ENCODE results near the gene FANCD2.
"Not testable (repeated sequence)": the region's sequence is repeated elsewhere in the genome, so short reads cannot be mapped to it uniquely, and the experiment has no call there.

FANCD2 gene

DNA sequence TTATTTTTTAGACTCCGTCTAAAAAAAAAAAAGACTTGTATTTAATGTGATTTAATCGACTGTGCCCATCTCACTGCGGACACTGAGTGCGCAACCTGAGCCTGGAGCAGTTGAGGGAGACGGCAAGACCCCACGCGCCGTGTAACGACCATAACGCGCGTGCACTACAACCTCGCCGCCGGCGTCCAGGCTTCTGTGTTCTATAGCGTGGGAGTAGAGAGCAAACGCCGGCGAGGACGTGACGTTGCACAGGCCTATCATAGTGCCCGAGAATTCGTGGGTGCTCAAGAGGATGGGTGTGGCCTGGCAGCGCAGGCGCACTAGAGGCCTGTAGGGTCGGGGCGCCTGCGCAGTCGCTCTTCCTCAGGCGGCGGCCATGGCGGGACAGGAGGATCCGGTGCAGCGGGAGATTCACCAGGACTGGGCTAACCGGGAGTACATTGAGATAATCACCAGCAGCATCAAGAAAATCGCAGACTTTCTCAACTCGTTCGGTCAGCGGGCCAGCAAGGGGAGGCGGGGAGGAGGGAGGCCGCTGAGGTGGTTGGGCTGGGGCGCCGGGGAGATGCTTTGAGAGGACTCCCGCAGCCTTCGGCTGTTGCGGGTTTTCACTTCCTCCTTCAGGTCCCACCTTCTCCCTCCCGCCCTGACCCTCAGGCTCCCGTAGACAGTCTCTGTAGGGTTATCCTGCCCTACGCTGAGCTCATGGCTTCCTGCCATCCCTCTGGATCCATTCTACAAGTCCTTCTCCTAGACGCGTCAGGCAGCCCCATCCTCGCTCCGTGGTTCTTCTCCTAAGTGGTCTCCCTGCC, 89.3 kb downstream of the FANCD2 start, which contains the start of gene BRK1:
Gene BRK1, plus strand, starts transcription at position 350 of the 812 bp plus-strand sequence. Its CDS starts 27 bp downstream, at position 377.
- DNase-seq = peak; percentile 94

DNA sequence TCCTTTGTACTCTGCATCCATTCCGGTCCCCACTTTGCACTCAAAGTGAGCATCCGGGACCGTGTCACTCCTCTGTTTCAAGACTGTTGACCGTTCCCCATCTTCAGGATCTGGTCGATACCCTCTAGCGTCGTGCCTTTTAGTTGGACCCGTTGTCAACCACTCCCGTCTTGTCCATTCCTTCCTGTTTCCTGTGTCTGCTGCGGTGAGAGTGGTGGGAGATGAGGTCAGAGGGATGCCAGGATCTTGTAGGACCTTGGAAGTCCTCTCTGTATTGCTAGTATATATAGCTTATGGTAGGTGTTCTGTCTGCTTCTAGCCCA, 89.9 kb downstream of the FANCD2 start:
- no peak for DNase-seq

DNA sequence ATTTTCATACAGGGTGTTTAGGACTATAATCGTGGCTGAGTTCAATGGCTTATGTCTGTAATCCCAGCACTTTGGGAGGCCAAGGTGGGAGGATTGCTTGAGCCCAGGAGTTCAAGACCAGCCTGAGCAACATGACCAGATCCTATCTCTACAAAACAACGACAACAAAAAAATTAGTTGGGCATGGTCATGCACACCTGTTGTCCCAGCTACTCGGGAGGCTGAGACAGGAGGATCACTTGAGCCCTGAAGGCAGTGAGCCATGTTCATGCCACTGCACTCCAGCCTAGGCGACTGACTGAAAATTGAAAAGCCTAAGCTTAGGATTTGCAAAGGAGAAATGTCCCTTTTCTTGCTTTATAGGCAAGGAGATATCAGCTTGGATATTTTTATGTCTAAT, 90.7 kb downstream of the FANCD2 start:
- DNase-seq = no peak

DNA sequence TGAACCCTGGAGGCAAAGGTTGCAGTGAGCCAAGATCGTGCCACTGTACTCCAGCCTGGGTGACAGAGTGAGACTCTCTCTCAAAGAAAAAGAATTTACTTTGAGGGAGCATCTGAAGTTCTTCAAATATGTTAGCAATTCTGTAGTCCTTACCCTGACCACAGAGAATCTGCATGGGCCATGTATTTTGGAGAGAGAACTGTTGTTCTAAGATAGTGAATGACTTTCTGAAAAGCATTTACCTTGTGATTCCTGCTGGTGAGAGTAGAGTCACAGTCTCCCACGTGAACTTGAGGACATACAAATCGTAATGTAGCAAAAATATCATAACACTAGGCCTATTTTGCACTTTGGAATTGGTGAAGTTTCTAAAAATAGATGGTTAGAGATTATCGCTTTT, 93.1 kb downstream of the FANCD2 start:
- DNase-seq = no peak

DNA sequence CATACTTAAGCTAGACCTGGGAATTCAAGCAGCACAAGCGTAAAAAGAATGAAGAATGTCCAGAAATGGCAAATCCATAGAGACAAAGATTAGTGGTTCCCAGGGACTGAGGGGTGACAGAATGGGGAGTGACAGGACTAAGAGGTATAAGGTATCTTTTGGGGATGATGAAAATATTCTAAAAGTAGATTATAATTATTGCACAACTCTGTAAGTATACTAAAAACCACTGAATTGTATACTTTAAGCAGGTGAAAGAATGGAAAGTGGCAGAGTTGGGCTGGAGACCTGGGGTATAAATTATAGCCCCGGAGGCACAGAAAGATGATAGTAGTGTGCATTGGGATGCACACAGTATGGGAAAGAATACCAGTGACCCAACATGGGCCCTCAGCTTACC, 94.8 kb downstream of the FANCD2 start:
- no peak for DNase-seq

DNA sequence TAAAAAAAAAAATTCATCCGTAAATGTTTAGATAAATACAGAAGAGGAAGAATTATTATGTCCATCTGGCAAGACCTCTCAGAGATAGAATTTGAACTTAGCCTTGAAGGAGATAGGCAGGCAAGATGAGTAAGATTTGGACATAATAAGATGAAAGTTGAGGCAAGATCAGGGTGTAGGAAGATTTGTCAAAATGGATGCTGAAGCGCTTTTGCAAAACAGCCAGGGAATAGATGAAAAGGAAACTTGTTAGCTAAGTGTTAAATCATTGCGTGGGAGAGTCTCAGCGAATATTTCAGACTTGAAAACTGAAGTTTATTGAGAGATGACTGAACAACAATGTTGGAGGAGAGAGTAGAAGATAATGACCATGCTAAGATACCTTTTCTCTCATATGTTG, 96.5 kb downstream of the FANCD2 start:
- no peak for DNase-seq

DNA sequence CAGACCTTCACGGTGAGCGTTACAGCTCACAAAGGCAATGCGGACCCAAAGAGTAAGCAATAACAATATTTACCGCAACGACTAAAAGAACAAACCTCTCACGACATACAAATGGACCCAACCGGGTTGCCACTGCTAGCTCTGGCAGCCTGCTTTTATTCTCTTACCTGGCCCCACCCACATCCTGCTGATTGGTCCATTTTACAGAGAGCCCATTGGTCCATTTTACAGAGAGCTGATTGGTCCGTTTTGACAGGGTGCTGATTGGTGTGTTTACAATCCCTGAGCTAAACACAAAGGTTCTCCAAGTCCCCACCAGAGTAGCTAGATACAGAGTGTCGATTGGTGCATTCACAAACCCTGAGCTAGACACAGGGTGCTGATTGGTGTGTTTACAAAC, 109.6 kb downstream of the FANCD2 start:
- not testable (repeated sequence) for DNase-seq

DNA sequence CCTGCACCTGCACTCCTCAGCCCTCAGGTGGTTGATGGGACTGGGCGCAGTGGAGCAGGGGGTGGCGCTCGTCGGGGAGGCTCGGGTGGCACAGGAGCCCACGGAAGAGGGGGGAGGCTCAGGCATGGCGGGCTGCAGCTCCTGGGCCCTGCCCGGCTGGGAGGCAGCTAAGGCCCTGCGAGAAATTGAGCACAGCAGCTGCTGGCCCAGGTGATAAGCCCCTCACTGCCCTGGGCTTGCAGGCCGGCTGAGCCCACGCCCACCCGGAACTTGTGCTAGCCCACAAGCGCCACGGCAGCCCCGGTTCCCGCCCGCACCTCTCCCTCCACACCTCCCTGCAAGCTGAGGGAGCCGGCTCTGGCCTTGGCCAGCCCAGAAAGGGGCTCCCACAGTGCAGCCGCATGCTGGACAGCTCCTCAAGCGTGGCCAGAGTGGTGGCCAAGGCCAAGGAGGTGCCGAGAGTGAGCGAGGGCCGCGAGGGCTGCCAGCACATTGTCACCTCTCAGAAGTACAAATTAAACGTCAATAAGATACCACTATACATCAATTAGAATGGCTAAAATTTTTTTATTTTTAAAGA, 110.3 kb downstream of the FANCD2 start:
- DNase-seq = no peak

DNA sequence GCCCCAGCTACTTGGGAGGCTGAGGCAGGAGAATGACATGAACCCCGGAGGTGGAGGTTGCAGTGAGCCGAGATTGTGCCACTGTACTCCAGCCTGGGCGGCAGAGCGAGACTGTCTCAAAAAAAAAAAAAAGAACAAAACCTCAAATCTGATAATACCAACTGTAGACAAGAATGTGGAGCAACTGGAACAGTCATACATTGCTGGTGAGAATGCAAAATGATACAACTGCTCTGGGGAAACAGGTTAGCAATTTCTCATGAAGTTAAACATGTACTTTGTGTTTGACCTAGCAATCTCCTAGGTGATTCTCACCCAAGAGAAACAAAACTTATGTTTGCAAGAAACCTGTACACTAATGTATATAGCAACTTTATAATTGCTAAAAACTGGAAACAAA, 110.9 kb downstream of the FANCD2 start:
- DNase-seq = no peak

DNA sequence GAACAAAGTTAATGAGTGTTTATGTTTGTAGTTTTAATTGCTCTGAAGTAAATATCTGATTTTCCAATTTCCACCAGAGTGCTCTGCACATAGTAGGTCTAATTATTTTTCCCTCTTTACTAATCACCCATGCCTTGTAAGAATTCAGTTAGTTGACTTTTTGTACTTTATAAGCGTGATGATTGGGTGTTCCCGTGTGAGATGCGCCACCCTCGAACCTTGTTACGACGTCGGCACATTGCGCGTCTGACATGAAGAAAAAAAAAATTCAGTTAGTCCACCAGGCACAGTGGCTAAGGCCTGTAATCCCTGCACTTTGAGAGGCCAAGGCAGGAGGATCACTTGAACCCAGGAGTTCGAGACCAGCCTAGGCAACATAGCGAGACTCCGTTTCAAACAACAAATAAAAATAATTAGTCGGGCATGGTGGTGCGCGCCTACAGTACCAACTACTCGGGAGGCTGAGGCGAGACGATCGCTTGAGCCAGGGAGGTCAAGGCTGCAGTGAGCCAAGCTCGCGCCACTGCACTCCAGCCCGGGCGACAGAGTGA, 114.8 kb downstream of the FANCD2 start:
- DNase-seq = no peak

DNA sequence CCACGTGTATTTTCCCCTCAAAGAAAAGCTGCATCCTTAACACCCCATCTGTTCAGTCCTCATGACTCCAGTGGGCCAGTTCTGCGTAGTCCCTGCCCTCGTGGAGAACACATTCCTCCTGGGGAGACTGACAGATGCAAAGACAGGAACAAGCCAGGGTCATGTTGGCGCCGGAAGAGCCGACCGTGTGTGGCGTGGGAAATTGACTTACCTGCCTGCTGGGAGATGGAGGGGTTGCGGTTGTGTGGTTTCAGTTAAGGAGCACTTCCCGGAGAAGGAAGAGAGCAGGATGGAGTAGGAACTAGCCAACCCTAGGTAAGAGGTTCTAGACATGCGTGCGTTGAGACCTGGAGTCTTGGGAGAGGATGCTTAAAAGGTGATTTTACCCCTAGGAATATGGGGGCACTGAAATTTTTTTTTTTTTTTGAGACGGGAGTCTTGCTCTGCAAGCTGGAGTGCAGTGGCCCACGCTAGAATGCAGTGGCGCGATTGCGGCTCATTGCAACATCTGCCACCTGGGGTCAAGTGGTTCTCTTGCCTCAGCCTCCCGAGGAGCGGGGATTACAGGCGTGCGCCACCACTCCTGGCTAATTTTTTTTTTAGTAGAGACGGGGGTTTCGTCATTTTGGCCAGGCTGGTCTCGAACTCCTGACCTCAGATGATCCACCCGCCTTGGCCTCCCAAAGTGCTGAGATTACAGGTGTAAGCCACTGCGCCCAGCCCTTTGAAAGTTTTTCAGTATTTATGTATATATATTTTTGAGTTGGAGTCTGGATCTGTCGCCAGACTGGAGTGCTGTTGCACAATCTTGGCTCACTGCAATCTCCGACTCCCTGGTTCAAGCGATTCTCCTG, 116.7 kb downstream of the FANCD2 start:
- no peak for DNase-seq

DNA sequence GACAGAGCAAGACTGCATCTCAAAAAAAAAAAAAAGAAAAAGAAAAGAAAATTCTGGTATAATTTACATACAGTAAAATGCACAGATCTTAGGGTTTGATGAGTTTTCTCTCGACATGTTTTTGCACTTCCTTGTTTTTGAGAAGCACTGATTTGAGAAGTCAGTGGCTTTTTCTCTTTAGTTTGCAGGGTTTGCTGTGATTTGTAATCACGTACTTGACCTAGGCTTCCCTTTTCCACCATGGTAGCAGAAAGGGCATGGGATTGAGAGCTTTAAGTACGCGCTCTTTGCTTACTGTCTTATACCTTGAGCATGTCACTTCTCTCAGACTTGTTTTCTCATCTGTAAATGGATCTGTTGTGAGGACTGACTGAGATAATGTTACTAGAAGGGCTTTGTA, 119.4 kb downstream of the FANCD2 start:
- no peak for DNase-seq

DNA sequence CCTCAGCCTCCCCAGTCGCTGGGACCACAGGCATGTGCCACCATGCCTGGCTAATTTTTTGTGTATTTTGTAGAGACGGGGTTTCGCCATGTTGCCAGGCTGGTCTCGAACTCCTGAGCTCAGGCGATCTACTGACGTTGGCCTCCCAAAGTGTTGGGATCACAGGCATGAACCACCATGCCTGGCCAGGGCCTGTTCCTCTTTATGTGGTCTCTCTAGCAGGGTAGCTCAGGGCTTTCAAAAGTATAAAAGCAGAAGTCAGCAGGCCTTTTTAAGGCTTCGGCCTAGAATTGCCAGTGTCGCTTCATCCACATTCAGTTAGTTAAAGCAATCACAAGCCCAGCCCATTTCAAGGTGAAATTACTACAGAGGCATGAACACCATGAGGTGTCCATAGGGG, 123.0 kb downstream of the FANCD2 start:
- no peak for DNase-seq

DNA sequence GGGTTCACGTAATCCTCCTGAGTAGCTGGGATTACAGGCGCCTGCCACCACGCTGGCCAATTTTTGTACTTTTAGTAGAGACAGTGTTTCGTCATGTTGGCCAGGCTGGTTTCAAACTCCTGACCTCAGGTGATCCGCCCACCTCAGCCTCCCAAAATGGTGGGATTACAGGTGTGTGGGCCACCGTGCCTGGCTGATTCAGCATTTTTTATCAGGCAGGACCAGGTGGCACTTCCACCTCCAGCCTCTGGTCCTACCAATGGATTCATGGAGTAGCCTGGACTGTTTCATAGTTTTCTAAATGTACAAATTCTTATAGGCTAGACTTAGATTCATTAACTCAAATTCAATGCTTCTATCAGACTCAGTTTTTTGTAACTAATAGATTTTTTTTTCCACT, 124.8 kb downstream of the FANCD2 start:
- no peak for DNase-seq

Measured in NCI-H2227 treated with DMSO at 0.1 percent for 48 hours (cell line).